Right kidney (tissue), 1 donor: Measurements from ENCODE around the gene CAV1.

Experiments
- DNase-seq: peaks from one replicate; pipeline ENCODE4 v3.0.0-alpha.2; 2016

Gene CAV1

GRCh38 chr7:116554436-116554835 lies 29.6 kb downstream of the CAV1 start:
- no peak for DNase-seq

DNA sequence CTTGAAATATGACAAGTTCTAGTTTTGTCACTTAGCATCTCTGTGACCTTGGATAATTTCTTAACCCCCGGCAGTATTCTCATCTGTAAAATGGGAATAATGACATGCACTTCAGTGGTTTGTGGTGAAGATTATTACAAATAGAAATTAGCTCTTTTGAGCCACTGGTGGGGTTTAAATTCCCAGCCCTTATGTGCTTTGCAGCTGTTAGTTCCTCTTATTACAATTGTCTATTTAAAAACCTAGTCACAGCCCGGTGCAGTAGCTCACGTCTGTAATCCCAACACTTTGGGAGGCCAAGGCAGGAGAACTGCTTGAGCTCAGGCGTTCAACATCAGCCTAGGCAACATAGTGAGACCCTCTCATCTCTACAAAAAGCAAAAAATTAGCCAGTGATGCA lies 30.1 kb downstream of the CAV1 start:
- DNase-seq: no peak

DNA sequence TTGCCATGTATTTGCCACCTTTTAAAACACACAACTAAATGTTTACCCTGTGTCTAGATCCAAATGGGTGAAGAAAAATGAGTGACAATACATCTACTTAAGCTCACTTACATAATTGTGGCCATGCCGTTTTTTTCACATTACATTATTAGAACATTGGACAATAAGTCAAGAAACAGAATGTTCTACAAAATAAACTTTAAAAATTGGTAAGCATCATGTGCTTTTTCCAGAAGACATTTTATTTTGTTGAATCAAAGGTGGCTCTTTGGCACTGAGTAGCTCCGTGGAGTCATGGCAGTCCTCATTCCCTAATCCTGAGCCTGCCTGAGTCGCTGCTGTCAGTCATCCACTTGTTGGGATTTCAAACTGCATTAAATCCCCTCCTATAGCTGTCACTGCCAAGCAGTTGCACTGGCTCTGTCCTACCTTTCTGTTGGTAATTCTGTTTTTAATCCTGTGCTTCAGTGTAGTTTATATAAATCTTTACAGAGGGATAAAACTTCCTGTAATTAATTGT lies 32.3 kb downstream of the CAV1 start:
- DNase-seq: no peak

DNA sequence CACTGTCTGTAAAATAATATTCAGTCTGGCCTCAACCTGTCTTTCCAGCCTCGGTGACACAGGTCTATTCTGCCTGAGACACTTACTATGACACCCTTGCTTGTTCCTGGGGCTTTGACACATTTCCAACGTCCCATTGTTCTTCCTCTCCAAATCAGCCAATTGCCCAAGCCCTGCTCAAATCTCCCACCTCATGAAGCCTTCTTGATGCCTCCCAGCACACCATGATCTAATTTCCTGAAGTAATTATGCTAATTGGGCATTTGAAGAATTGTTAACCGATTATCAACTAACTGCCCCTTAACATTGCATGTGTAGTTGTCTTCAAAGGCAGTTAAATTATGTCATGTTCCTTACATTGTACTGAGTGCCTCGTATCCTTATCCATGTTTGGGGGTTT lies 33.1 kb downstream of the CAV1 start:
- DNase-seq: no peak

- no peak for DNase-seq
These were observed 35.5 kb downstream of the CAV1 start for GRCh38 chr7:116560021-116560970.

- DNase-seq: no peak
These were observed 37.1 kb downstream of the CAV1 start for GRCh38 chr7:116561697-116562483.

GRCh38 chr7:116562529-116563121 lies 37.8 kb downstream of the CAV1 start:
- DNase-seq: no peak

- no peak for DNase-seq
These were observed 41.1 kb downstream of the CAV1 start for GRCh38 chr7:116565981-116566380.

DNA sequence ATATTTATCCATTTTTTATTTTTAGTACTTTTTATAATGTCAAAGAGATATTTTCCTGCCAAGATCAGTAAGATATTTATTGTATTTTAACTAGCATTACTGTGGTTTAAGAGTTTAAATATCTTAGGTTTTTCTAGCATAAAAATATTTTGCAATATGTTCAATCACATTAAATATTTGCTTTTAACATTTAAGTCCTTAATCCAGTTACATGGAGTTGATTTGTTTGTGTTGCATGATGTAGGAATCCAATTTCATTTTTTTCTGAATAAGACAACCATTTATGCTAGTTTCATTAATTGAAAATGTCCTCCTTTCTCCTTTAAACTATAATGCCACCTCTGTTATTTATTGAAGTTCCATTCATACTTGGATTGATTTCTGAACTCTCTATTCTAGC lies 41.8 kb downstream of the CAV1 start:
- no peak for DNase-seq

- no peak for DNase-seq
These were observed 44.9 kb downstream of the CAV1 start for GRCh38 chr7:116569737-116570136.

GRCh38 chr7:116570306-116570705 lies 45.5 kb downstream of the CAV1 start:
- DNase-seq: no peak

- no peak for DNase-seq
These were observed 46.2 kb downstream of the CAV1 start for GRCh38 chr7:116571037-116571436.

- DNase-seq: no peak
These were observed 46.7 kb downstream of the CAV1 start for GRCh38 chr7:116571552-116571951.

DNA sequence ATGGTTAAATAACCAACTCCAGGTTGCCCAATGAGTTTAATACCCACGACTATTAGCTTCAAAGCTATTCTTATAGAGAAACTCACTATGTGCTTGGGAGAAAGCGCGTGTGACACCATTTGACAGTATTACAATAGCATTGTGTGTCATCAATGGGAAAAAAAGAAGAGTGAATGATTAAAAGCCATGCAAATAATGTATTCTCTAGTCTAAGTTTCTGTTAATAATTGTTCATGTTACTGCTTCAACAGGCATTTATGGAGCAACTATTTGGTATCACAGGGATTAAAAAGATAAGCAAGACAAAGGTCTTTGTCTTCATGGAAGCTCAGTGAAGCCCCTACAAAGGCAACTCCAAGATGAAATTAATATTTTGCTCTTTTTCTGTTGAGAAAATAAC lies 47.2 kb downstream of the CAV1 start:
- no peak for DNase-seq

DNA sequence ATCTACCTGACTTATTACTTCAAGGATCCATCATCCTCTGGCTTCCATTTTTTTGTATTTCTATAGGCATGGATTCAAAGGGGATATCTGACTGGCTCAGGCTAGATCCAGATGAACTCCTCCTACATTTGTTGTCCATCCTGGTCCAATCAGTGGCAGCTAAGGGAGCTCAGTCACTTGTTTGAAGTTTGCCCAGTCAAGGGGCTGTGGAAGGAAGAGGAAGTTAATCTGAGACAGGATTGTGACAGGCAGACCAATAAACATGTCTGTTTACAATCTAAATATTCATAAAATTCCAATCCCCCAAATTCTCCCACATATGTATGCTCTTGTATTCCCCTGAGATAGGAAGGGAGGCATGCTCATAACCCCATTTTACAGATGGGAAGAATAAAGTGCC lies 48.7 kb downstream of the CAV1 start:
- no peak for DNase-seq

GRCh38 chr7:116574025-116574822 lies 49.4 kb downstream of the CAV1 start:
- no peak for DNase-seq

GRCh38 chr7:116575853-116576252 lies 51.0 kb downstream of the CAV1 start:
- no peak for DNase-seq

GRCh38 chr7:116576350-116577319 lies 51.8 kb downstream of the CAV1 start:
- no peak for DNase-seq

DNA sequence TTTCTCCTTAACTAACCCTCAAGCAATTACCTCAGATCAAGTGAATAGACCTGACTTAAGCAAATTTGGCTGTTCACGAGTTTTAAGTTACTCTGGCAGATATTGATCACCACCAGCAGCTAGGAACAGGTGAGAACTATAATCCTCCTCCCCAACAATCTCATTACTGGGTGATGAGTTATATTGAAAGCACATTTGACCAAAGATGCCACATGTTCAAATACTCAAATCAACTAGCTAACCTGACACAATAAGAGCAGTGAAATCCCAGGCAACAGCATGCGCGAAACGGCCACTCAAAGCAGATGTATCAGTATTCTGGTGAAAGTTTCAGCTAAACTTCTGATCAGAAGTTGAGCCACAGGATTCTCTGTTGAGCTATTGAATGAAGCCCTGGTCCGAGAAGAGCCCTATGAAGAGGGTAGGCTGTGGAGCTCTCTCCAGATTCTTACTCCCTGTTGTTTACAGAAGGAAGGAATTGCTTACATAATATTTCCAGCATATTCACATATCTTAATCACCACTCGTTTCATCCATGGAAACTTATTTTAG lies 52.6 kb downstream of the CAV1 start:
- DNase-seq: no peak

DNA sequence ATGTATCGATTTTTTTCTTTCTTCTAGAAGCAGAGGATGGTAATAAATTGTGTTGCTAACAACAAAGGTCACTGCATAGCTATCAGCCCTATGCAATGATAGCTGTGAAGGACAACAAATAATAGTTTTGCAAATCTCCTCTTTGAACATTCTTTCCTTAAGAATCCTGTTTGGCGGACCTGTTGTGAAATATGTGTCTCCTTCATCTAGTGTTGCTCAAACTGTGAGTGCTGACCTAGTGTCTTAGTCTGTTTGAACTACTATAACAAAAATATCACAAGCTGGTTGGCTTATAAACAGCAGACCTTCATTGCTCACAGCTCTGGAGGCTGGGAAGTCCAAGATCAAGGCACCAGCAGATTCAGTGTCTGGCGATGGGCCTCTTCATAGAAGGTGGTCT lies 53.7 kb downstream of the CAV1 start:
- no peak for DNase-seq
